ENCODE results near the gene COMT. TPM values are rescaled to one million over a fixed set of nuclear protein-coding genes. Genes with fewer than 3 reads are reported as not detected.

Gene COMT
- total and polyA plus RNA-seq, 4 donors, result 75.3 to 430 (median 146) TPM

GRCh38 chr22:19959043-19959586 lies 17.5 kb downstream of the COMT start (continued):
- no peak for TF ChIP-seq ZBTB33 (IDR thresholded peaks at IDR 0.05)
- TF ChIP-seq RAD21 (IDR thresholded peaks at IDR 0.05), result peak in 1 of 2 donors; percentile 23
- peak; percentile 82 for TF ChIP-seq YY1 (IDR thresholded peaks at IDR 0.05)
- TF ChIP-seq GABPA (IDR thresholded peaks at IDR 0.05 in 1 of 2, conservative IDR thresholded peaks at IDR 0.05 in 1 of 2), result no peak
- TF ChIP-seq NR2F2 (IDR thresholded peaks at IDR 0.05), result no peak
- TF ChIP-seq, protein P1, sequence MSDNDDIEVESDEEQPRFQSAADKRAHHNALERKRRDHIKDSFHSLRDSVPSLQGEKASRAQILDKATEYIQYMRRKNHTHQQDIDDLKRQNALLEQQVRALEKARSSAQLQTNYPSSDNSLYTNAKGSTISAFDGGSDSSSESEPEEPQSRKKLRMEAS (IDR thresholded peaks at IDR 0.05), result no peak
- peak in 1 of 2 donors; percentile 43 for TF ChIP-seq RXRA (IDR thresholded peaks at IDR 0.05)
- no peak for TF ChIP-seq HNF4A (conservative IDR thresholded peaks at IDR 0.05)
- no peak for TF ChIP-seq JUND (IDR thresholded peaks at IDR 0.05)
- TF ChIP-seq FOXA1 (IDR thresholded peaks at IDR 0.05), result peak; percentile 41

DNA sequence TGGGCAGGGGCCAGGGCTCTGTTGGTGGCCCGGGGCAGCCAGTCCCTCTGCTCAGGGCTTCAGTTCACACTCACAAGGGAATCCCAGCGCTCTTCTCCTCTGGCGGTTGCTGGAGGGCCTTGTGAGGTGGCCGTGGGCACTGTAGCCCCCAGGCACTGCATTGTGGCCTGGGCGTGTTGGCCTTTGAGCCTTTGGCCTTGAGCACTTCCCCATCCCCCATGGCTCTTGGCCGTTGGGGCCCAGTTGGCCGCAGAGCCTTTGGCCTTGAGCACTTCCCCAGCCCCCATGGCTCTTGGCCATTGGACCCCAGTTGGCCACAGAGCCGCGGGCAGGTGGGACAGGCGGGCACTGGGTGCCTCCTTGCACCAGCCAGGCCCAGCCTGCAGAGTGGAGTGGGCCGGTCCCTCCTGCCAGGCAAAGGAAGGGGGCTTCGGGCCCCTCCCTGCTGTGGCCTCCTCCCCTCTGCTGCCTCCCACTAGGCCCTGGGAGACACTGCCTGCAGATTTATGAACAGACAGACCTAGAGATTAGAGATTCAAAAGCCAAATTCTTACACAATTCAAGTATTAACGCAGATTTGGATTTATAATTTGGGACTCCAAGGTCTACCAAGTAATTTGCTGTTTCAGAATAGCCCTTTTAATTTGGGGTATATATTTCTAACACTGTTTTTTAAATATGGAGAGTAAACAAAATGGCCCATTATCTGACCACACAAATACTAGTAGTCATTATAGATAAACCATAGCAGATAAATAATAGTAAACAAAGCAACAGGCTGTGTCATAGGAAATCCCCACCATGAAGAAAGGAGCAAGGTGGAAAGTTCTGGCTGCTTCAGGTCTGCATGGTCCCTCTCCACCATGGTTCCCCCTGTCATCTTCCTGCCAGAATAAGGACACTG lies 18.3 kb downstream of the COMT start:
- H3K9ac ChIP-seq (ENCODE audit: low read depth in 1 of 2, low read length in 2 of 2), result peak overlapping the region in 1 of 2 donors; percentile 17
- no peaks in the 10 kb centered on the region for H3K27me3 ChIP-seq (ENCODE audit: control insufficient read depth in 4 of 4, insufficient read depth in 4 of 4, low read length in 3 of 4)
- no peak for DNase-seq (ENCODE audit: low spot score)
- H3K4me3 ChIP-seq (ENCODE audit: low read depth in 1 of 3, low read length in 3 of 3), result no peak overlapping the region
- H3K4me1 ChIP-seq (ENCODE audit: control insufficient read depth in 4 of 4, insufficient read depth in 4 of 4, low read length in 3 of 4), result peaks cover 25 to 54% (median 38%) of the 10 kb centered on the region in 4 donors
- peaks cover 0 to 8% (median 5%) of the 10 kb centered on the region in 4 donors for H3K36me3 ChIP-seq (ENCODE audit: control insufficient read depth in 4 of 4, insufficient read depth in 3 of 4, low read depth in 1 of 4, low read length in 3 of 4)
- no peaks in the 10 kb centered on the region for H3K9me3 ChIP-seq (ENCODE audit: control insufficient read depth in 4 of 4, low read length in 3 of 4)
- H3K27ac ChIP-seq (ENCODE audit: low read depth in 1 of 2, low read length in 2 of 2), result peak overlapping the region; percentile 93
- TF ChIP-seq RAD21 (IDR thresholded peaks at IDR 0.05) (no peak), YY1 (IDR thresholded peaks at IDR 0.05) (no peak), TAF1 (conservative IDR thresholded peaks at IDR 0.05) (no peak), SP1 (IDR thresholded peaks at IDR 0.05) (peak; percentile 83), HNF4G (IDR thresholded peaks at IDR 0.05) (peak; percentile 49), RXRA (IDR thresholded peaks at IDR 0.05) (peak; percentile 24 to 30), HNF4A (conservative IDR thresholded peaks at IDR 0.05) (peak; percentile 77 to 87), FOXA1 (IDR thresholded peaks at IDR 0.05) (no peak), GABPA (IDR thresholded peaks at IDR 0.05 in 1 of 2, conservative IDR thresholded peaks at IDR 0.05 in 1 of 2) (no peak), NR2F2 (IDR thresholded peaks at IDR 0.05) (no peak), FOXA2 (IDR thresholded peaks at IDR 0.05) (no peak), ATF3 (IDR thresholded peaks at IDR 0.05) (no peak), ZBTB33 (IDR thresholded peaks at IDR 0.05) (no peak), JUND (IDR thresholded peaks at IDR 0.05) (no peak)
- TF ChIP-seq, protein P2, sequence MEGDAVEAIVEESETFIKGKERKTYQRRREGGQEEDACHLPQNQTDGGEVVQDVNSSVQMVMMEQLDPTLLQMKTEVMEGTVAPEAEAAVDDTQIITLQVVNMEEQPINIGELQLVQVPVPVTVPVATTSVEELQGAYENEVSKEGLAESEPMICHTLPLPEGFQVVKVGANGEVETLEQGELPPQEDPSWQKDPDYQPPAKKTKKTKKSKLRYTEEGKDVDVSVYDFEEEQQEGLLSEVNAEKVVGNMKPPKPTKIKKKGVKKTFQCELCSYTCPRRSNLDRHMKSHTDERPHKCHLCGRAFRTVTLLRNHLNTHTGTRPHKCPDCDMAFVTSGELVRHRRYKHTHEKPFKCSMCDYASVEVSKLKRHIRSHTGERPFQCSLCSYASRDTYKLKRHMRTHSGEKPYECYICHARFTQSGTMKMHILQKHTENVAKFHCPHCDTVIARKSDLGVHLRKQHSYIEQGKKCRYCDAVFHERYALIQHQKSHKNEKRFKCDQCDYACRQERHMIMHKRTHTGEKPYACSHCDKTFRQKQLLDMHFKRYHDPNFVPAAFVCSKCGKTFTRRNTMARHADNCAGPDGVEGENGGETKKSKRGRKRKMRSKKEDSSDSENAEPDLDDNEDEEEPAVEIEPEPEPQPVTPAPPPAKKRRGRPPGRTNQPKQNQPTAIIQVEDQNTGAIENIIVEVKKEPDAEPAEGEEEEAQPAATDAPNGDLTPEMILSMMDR (IDR thresholded peaks at IDR 0.05; ENCODE audit: low read depth, low read length, missing input control), result no peak
- TF ChIP-seq, protein P3, sequence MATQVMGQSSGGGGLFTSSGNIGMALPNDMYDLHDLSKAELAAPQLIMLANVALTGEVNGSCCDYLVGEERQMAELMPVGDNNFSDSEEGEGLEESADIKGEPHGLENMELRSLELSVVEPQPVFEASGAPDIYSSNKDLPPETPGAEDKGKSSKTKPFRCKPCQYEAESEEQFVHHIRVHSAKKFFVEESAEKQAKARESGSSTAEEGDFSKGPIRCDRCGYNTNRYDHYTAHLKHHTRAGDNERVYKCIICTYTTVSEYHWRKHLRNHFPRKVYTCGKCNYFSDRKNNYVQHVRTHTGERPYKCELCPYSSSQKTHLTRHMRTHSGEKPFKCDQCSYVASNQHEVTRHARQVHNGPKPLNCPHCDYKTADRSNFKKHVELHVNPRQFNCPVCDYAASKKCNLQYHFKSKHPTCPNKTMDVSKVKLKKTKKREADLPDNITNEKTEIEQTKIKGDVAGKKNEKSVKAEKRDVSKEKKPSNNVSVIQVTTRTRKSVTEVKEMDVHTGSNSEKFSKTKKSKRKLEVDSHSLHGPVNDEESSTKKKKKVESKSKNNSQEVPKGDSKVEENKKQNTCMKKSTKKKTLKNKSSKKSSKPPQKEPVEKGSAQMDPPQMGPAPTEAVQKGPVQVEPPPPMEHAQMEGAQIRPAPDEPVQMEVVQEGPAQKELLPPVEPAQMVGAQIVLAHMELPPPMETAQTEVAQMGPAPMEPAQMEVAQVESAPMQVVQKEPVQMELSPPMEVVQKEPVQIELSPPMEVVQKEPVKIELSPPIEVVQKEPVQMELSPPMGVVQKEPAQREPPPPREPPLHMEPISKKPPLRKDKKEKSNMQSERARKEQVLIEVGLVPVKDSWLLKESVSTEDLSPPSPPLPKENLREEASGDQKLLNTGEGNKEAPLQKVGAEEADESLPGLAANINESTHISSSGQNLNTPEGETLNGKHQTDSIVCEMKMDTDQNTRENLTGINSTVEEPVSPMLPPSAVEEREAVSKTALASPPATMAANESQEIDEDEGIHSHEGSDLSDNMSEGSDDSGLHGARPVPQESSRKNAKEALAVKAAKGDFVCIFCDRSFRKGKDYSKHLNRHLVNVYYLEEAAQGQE (IDR thresholded peaks at IDR 0.05), result no peak
- TF ChIP-seq, protein P1 (IDR thresholded peaks at IDR 0.05), result peak; percentile 39
- 17% methylated on average over 13 of the region's 13 CpGs for WGBS

Data from liver (tissue), 9 donors.